ENCODE measurements around the gene USP10.

The USP10 gene

GRCh38 chr16:84828322-84828721, 128.5 kb downstream of the USP10 start:
- FAIRE-seq: no peak
